K562 (cell line): ENCODE data around the gene TMEM87B. TPM values are rescaled to one million over a fixed set of nuclear protein-coding genes. Genes with fewer than 3 reads are reported as not detected.
A peak's percentile ranks its signal among the peaks of the same experiment; 100 is the strongest.

ENCODE experiments used
- ARID1B ChIP-seq: fragments of 450-650 bp; IDR thresholded peaks from 2 replicates; pipeline ENCODE4 v1.6.1; 2016; ENCODE audit warnings: antibody characterized with exemption, mild to moderate bottlenecking, inconsistent platforms
- ASH1L ChIP-seq: fragments of 450-650 bp; IDR thresholded peaks from 2 replicates; pipeline ENCODE4 v1.6.1; 2018; ENCODE audit warnings: borderline replicate concordance, mild to moderate bottlenecking, low read depth; ENCODE audit not compliant: partially characterized antibody
- CEBPG ChIP-seq, 3 experiments: fragments of 200-800 bp in 1 of 3; sonication (Bioruptor generic) in 1 of 3; sonication (generic) in 1 of 3; formaldehyde crosslinking in 1 of 3; IDR thresholded peaks in 2 of 3; conservative IDR thresholded peaks in 1 of 3; 2 replicates each; pipeline versions ENCODE4 v1.6.1 to v1.8.0; 2016 to 2022; ENCODE audit warnings: missing compliant biosample characterization in 2 of 3, missing genetic modification characterization in 2 of 3, mild to moderate bottlenecking in 1 of 3, missing genetic modification reagents in 1 of 3
- CSDE1 ChIP-seq, 2 experiments: fragments of 450-650 bp; IDR thresholded peaks; 2 replicates each; pipeline ENCODE4 v1.6.1; 2016; ENCODE audit warnings: mild to moderate bottlenecking in 1 of 2
- E2F5 ChIP-seq: sonication (generic); formaldehyde crosslinking; IDR thresholded peaks from 2 replicates; pipeline ENCODE4 v1.8.0; 2022; ENCODE audit warnings: mild to moderate bottlenecking, missing genetic modification reagents
- EHMT2 ChIP-seq: fragments of 450-650 bp; IDR thresholded peaks from 2 replicates; pipeline ENCODE4 v1.6.1; 2018; ENCODE audit warnings: antibody characterized with exemption
- EP300 ChIP-seq: IDR thresholded peaks from 2 replicates; pipeline ENCODE4 v1.6.1; 2012; ENCODE audit warnings: low read length, improper control_type of control experiment
- FOXJ3 ChIP-seq: sonication (generic); formaldehyde crosslinking; IDR thresholded peaks from 2 replicates; pipeline ENCODE4 v1.4.0; 2020; ENCODE audit warnings: mild to moderate bottlenecking, missing genetic modification reagents
- GABPA ChIP-seq: fragments of 200-800 bp; sonication (Bioruptor generic); conservative IDR thresholded peaks from 2 replicates; pipeline ENCODE4 v1.6.1; 2016; ENCODE audit warnings: low read depth, missing genetic modification characterization, missing compliant biosample characterization
- HNRNPL ChIP-seq: fragments of 200-400 bp; formaldehyde crosslinking; IDR thresholded peaks from 2 replicates; pipeline ENCODE4 v1.6.1; 2017; ENCODE audit warnings: low read depth, mild to moderate bottlenecking, low read length
- KAT7 ChIP-seq: sonication (generic); formaldehyde crosslinking; IDR thresholded peaks from 2 replicates; pipeline ENCODE4 v1.8.0; 2022; ENCODE audit warnings: missing genetic modification reagents, mild to moderate bottlenecking, borderline replicate concordance
- MTA1 ChIP-seq: fragments of 450-650 bp; IDR thresholded peaks from 2 replicates; pipeline ENCODE4 v1.6.1; 2017; ENCODE audit warnings: borderline replicate concordance
- NCOA1 ChIP-seq: fragments of 450-650 bp; IDR thresholded peaks from 2 replicates; pipeline ENCODE4 v1.6.1; 2016; ENCODE audit warnings: low read depth
- NRF1 ChIP-seq, 2 experiments: fragments of 450-650 bp; IDR thresholded peaks in 1 of 2; conservative IDR thresholded peaks in 1 of 2; 2 replicates each; pipeline ENCODE4 v1.6.1; 2014; ENCODE audit warnings: mild to moderate bottlenecking in 2 of 2
- POLR2A ChIP-seq: fragments of 450-650 bp; conservative IDR thresholded peaks from 2 replicates; pipeline ENCODE4 v1.6.1; 2016
- SMARCA4 ChIP-seq: fragments of 450-650 bp; IDR thresholded peaks from 2 replicates; pipeline ENCODE4 v1.6.1; 2016
- SOX6 ChIP-seq: fragments of 450-650 bp; IDR thresholded peaks from 2 replicates; pipeline ENCODE4 v1.6.1; 2014; ENCODE audit warnings: mild to moderate bottlenecking
- SPI1 ChIP-seq: IDR thresholded peaks from 2 replicates; pipeline ENCODE4 v1.6.1; 2011; ENCODE audit warnings: low read depth, low read length, control low read depth, borderline replicate concordance
- STAT5A ChIP-seq: IDR thresholded peaks from 2 replicates; pipeline ENCODE4 v1.6.1; 2012; ENCODE audit warnings: low read length, inconsistent platforms, borderline replicate concordance
- ZEB2 ChIP-seq: fragments of 450-650 bp; IDR thresholded peaks from 2 replicates; pipeline ENCODE4 v1.6.1; 2016
- ZNF124 ChIP-seq: sonication (generic); formaldehyde crosslinking; IDR thresholded peaks from 2 replicates; pipeline ENCODE4 v1.8.1; 2022; ENCODE audit warnings: missing genetic modification reagents
- ZNF232 ChIP-seq: sonication (generic); formaldehyde crosslinking; IDR thresholded peaks from 2 replicates; pipeline ENCODE4 v1.8.0; 2022; ENCODE audit warnings: mild to moderate bottlenecking, missing genetic modification reagents
- ZNF780A ChIP-seq: fragments of 250-450 bp; sonication (Bioruptor Pico); IDR thresholded peaks from 2 replicates; pipeline ENCODE4 v1.5.0; 2021; ENCODE audit warnings: mild to moderate bottlenecking
- polyA plus RNA-seq, 8 experiments: library from polyadenylated mRNA; depleted of rRNA in 4 of 8; stranded (reverse) in 5 of 8; unstranded in 3 of 8; fragments of >200 nt; fragmentation: Nextera tagmentation in 2 of 8; fragmentation: Illumina TruSeq in 1 of 8; extraction: Ambion mirVana in 2 of 8; extraction: Trizol in 1 of 8; gene quantifications; 2 replicates each; pipeline versions ENCODE4 v1.2.1 to v1.2.3, GENCODE V29; 2011 to 2014; ENCODE audit warnings: inconsistent platforms in 1 of 8, missing spikeins in 1 of 8
- total RNA-seq, 7 experiments: library from RNA; depleted of rRNA in 6 of 7; stranded (reverse); fragments of >200 nt in 6 of 7; fragmentation: Illumina TruSeq in 2 of 7; extraction: Trizol in 2 of 7; gene quantifications; 2 replicates each; pipeline versions ENCODE4 v1.2.1 to v1.2.3, GENCODE V29; 2011 to 2021; ENCODE audit warnings: low replicate concordance in 1 of 7
- TF ChIP-seq, protein P1 (sequence below): fragments of 450-650 bp; IDR thresholded peaks from 2 replicates; pipeline ENCODE4 v1.7.1; 2018; ENCODE audit warnings: mild to moderate bottlenecking, low read depth; ENCODE audit not compliant: partially characterized antibody

TMEM87B gene
- total and polyA plus RNA-seq, 9 of the 15 experiments (the other 6 are each of a cell fraction or from before 2014, with no cell fraction given), result 3.7 to 17.1 (median 11.0) TPM

GRCh38 chr2:112055730-112056625, 909 bp downstream of the TMEM87B start (continued):
- TF ChIP-seq KAT7 (CRISPR knock-in tag) (peak; percentile 93; the same call in 1 of the 2 replicates), HNRNPL (no peak), EHMT2 (0 out of 2 replicates have a peak, but pooled peaks have one; percentile 25), SPI1 (peak; percentile 41; the same call in 1 of the 2 replicates), ASH1L (peak; percentile 57), ZEB2 (peak; percentile 53; the same call in 1 of the 2 replicates), GABPA (tag) (peak; percentile 83), ZNF232 (CRISPR knock-in tag) (peak; percentile 72; the same call in 1 of the 2 replicates), CSDE1 (IDR thresholded peaks at IDR 0.05) (no peak), MTA1 (peak; percentile 60; the same call in 1 of the 2 replicates), EP300 (peak; percentile 22; the same call in 1 of the 2 replicates), ARID1B (peak; percentile 79), SMARCA4 (peak; percentile 82), FOXJ3 (no peak), CEBPG (CRISPR knock-in tag; IDR thresholded peaks at IDR 0.05) (no peak), CEBPG (tag; conservative IDR thresholded peaks at IDR 0.05 in 1 of 2, IDR thresholded peaks at IDR 0.05 in 1 of 2) (peak in 1 of 2 experiments; percentile 37; a peak in 1 of 4 replicates), NRF1 (conservative IDR thresholded peaks at IDR 0.05 in 1 of 2, IDR thresholded peaks at IDR 0.05 in 1 of 2) (peak in 1 of 2 experiments; percentile 4; a peak in 1 of 4 replicates), SOX6 (peak; percentile 36; the same call in 1 of the 2 replicates), ZNF124 (no peak), ZNF780A (CRISPR knock-in tag) (0 out of 2 replicates have a peak, but pooled peaks have one; percentile 24), NCOA1 (0 out of 2 replicates have a peak, but pooled peaks have one; percentile 40), E2F5 (CRISPR knock-in tag) (no peak), POLR2A (peak; percentile 0; the same call in 1 of the 2 replicates), STAT5A (no peak)
- TF ChIP-seq, protein P1, sequence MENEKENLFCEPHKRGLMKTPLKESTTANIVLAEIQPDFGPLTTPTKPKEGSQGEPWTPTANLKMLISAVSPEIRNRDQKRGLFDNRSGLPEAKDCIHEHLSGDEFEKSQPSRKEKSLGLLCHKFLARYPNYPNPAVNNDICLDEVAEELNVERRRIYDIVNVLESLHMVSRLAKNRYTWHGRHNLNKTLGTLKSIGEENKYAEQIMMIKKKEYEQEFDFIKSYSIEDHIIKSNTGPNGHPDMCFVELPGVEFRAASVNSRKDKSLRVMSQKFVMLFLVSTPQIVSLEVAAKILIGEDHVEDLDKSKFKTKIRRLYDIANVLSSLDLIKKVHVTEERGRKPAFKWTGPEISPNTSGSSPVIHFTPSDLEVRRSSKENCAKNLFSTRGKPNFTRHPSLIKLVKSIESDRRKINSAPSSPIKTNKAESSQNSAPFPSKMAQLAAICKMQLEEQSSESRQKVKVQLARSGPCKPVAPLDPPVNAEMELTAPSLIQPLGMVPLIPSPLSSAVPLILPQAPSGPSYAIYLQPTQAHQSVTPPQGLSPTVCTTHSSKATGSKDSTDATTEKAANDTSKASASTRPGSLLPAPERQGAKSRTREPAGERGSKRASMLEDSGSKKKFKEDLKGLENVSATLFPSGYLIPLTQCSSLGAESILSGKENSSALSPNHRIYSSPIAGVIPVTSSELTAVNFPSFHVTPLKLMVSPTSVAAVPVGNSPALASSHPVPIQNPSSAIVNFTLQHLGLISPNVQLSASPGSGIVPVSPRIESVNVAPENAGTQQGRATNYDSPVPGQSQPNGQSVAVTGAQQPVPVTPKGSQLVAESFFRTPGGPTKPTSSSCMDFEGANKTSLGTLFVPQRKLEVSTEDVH, result peak; percentile 30
